ENCODE measurements around the gene LANCL3.
"Not testable (repeated sequence)": the region's sequence is repeated elsewhere in the genome, so short reads cannot be mapped to it uniquely, and the experiment has no call there.

Gene LANCL3

DNA sequence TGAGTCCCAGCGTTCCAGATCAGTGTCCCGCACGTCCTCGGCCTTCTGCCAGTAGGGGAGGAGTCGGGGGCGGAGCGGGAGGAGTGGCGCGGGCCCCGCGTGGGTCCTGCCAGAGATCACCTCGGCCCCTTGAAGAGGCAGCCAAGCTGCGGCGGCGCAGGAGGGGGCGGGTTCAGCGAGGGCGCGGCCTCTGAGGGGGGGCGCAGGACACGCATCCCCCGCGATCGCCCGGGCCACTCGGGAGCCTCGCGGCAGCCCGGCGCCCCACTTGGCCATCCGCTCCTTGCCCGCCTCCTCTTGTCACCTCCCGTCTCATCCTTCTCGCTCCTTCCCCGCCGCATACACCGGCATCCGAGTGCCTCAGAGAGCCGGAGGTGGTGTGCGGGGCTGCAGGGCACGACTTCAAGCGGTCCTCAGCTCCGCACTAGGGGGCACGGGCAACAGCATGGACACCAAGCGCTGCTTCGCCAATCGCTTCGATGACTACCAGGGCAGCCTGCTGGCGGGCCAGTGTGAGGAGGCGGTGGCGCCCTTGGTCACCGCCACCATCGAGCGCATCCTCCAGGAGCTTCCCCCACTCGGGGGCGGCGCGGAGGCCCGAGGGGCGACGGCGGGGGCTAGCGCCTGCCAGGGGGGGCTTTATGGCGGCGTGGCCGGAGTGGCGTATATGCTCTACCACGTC is at the start of gene LANCL3:
Gene LANCL3, plus strand, starts transcription at position 236 of the 682 bp plus-strand sequence. Its CDS starts 210 bp downstream, at position 446.
- DNase-seq, result peak in 6 of 56 donors; percentile 0 to 22 (median 5)

DNA sequence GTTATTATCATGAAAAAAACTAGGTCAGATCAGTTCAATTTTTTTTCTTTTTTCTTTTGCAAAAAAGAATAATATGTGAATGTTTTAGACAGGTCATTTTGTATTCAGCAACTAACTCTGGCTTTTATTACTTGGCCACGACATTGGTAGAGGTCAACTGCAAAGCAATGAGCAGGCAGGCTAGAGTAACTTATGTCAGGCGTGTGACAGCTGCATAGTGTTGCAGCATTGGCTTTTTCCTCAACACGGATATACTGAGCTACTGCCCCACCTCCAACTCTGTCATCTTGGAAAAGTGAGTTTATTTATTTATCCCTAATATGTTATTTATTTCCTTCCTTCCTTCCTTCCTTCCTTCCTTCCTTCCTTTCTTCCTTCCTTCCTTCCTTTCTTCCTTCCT is 47.8 kb upstream of the LANCL3 start:
- DNase-seq, result not testable (repeated sequence)

DNA sequence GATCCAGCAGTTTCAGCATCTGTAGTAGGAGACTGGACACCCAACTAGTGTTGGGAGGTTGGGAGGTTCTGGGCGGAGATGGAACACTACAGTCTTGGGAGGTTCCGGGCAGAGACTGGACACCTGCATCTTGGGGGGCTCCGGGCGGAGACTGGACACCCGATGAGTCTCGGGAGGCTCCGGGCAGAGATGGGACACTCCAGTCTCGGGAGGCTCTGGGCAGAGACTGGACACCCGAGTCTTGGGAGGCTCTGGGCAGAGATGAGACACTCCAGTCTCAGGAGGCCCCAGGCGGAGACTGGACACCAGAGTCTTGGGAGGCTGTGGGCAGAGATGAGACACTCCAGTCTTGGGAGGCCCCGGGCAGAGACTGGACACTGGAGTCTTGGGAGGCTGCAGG is 29.5 kb upstream of the LANCL3 start:
- no peak for DNase-seq

DNA sequence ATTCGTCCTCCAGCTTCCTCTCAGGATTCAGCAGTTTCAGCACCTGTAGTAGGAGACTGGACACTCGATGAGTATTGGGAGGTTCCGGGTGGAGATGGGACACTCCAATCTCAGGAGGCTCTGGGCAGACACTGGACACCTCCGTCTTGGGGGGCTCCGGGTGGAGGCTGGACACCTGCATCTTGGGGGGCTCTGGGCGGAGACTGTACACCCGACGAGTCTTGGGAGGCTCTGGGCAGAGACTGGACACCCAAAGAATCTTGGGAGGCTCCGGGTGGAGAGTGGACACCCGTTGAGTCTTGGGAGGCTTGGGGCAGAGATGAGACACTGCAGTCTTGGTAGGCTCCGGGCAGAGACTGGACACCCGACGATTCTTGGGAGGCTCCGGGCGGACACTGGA is 28.7 kb upstream of the LANCL3 start:
- DNase-seq, result no peak

DNA sequence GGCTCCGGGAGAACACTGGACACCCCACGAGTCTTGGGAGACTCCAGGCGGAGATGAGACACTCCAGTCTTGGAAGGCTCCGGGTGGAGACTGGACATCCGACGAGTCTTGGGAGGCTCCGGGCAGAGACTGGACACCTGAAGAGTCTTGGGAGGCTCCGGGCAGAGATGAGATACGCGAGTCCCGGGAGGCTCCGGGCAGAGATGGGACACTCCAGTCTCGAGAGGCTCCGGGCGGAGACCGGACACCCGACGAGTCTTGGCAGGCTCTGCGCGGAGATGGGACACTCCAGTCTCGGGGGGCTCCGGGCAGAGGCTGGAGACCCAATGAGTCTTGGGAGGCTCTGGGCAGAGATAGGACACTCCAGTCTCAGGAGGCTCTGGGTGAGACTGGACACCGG is 28.1 kb upstream of the LANCL3 start:
- no peak for DNase-seq

DNA sequence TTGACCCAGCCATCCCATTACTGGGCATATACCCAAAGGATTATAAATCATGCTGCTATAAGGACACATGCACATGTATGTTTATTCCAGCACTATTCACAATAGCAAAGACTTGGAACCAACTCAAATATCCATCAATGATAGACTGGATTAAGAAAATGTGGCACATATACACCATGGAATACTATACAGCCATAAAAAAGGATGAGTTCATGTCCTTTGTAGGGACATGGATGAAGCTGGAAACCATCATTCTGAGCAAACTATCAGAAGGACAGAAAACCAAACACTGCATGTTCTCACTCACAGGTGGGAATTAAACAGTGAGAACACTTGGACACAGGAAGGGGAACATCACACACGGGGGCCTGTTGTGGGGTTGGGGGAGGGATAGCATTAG is 26.9 kb upstream of the LANCL3 start:
- not testable (repeated sequence) for DNase-seq

DNA sequence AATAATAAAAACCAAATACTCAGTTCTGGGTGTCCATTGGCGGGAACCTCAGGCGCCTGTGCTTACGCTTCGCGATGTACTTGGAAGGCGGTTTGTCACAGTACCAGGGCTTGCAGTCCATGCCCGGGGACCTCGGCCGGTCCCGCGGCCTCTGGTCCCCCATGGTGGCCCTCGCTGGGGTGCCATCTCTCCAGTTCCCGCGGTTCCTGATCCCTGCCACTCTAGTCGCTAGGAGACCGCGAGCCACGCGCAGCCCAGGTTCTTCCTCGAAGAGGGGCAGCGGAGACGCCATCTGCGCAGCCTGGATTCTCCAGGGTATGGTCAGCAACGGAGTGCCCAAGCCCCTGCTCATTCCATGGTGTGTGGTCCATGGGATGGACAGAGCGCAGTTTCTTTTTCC is 26.4 kb upstream of the LANCL3 start:
- peak in 1 of 56 donors; percentile 1 for DNase-seq

DNA sequence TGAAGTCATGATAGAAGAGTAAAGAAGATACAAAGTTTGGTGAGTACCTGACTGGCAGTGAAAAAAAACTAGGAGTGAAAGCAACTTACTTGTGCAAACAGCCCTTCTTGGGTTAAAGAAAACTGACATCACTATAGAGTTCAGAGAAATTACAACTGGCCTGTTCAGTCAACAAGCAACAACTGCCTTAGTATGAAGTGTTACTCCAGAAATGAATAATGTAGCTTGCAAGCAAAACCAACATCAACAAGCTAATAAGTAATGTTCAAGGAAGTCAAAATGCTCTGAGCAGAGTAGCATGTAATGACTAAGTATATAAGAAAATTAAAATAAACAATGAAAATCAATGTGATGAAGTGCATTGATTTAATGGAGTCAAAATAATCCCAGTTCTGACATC is 21.8 kb upstream of the LANCL3 start:
- not testable (repeated sequence) for DNase-seq

DNA sequence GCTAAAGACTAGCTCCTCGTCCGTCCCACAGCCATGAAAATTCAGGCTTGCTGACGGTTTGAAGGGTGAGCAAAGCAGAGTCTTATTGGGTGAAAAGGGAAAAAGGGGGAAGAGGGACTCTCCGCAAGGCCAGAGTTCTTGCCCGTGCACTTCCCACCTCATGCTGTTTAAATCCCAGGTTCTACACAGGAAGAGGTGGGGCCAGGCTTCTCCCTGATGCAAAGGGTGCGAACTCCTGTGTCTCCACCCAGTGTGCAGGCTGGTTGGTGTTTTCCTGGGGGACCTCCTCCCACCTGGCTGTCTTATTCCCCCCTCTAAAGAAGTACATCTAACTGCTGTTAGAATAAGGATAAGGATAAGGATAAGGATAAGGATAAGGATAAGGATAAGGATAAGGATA is 18.0 kb upstream of the LANCL3 start:
- no peak for DNase-seq

DNA sequence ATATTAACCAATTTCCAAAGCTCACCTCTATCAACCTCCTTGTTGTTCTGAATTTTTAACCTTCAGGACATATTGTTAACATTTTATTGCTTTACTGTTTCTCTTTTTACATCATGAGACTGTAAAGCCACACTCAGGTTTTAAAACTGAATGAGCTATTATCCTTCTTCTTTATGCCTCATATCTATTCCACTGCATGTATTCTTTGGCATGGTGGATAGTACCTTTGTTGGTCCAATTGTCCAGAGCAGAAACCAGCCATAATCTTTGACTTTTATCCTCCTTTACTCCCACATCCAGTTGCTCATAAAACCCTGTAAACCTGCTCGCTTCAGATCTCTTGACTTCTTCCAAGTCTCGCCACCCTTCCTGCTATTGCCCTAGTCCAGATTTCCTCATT is 6.2 kb upstream of the LANCL3 start:
- not testable (repeated sequence) for DNase-seq

DNA sequence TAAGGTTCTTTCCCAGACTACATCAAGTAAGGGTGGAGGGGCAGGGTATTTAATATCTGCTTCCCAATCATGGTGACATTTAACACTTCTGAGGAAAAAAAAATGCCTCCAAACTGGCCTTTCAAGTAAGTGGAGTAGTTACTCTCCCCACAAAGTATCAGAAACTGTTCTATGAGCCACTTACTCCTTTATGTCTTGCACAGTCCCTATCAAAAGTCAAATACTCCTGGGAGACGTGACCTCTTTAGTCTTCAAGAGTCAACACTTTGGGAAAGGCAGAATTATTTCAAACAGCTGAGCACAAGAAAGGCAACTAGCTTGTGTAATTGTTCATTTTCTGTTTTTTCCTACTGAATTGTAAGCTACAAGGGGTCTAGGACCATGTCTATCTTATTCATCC is 1.1 kb upstream of the LANCL3 start:
- DNase-seq, result not testable (repeated sequence)

DNA sequence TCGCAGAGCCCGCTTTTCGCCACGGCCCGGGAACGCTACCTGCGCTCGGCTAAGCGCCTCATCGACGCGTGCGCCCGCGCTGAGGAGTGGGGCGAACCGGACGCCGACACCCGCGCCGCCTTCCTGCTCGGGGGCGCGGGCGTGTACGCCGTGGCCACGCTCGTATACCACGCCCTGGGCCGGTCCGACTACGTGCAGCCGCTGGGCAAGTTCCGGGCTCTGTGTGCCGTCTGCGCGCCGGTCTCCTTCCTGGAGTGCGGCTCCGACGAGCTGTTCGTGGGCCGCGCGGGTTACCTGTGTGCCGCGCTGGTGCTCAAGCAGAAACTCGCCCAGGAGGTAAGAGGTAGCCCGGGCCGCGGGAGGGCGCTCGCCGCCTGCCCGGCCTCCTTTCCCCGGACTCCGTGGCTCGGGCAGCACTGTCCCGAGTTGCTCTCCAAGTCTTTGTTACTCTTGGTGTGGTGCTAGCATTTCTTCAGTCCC is 687 bp downstream of the LANCL3 start:
- peak in 4 of 56 donors; percentile 0 to 13 (median 7) for DNase-seq

DNA sequence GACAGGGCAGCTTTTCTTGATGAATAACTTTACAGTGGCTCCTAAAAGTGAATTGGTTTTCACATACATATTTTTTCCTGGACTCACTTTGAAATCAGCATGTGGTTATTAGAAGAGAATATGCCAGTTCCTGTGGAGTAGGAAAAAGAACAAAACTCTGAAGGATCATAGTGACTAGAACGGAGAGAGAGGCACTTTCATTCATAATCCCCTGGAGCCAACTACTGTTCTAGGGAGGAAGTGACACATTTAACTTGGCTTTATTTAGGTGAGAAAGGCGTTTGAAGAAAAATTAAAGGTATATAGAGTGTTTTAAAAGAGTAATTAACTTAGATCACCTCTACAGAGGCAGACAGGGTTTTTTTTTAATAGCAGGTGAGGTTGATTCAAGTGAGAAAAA is 1.7 kb downstream of the LANCL3 start:
- not testable (repeated sequence) for DNase-seq

DNA sequence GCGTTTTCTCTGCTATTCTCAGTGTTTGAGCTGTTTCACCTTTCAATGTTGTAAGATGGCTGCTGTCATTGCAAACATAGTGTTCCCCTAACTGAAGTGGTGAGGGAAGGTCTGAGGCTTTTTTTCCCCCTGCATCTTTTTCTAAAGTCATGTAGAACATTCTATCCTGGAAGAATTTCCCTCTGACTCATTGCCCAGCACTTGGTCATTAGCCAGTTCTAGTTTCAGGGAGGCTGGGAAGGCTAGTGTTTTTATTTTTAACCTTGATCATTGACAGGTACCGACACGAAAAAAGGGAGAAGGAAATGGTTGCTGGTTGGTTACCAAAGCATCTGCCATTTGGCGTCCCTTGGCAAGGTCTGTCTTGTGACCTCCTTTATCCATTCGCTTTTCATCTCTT is 6.6 kb downstream of the LANCL3 start:
- no peak for DNase-seq

DNA sequence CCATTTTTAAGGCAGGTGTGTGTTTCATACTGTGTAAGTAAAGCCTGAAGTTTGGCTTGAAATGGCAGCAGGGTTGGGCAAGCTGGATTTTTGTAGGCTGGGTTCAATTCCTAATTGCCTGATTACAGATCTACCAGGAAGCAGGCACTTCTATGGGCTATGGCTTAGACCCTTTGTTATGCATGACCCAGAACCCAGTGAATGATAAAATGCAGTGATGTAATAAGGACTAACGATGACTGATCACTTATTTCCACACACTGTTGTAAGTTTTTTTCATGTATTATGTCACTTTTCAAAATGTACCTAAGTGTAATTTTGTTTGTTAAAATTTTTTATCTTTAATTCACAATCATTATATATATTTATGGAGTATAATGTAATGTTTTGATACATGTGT is 8.6 kb downstream of the LANCL3 start:
- no peak for DNase-seq

DNA sequence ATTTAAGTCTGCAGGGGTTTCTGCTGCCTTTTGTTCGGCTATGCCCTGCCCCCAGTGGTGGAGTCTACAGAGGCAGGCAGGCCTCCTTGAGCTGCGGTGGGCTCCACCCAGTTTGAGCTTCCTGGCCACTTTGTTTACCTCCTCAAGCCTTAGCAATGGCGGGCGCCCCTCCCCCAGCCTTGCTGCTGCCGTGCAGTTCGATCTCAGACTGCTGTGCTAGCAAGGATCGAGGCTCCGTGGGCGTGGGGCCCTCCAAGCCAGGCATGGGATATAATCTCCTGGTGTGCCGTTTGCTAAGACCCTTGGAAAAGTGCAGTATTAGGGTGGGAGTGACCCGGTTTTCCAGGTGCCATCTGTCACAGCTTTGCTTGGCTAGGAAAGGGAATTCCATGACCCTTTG is 15.9 kb downstream of the LANCL3 start:
- DNase-seq, result not testable (repeated sequence)

DNA sequence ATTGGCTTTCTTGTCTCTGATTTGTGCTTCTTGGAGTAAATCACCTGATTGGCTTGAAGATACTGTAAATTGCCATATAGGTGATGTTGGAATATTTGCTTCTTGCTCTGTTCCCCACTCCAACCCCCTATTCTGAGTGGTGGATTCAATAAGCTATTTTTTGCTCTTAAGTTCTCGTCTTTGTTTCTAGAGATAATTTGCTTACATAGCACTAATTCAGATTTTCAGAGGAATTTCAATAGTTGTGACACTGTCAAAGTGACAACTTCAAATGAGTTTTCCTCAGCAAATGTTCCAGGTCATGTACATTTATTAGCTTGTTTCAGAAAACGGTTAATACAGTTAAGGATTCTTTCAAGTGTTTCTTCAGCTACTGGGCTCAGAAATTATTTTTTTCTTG is 18.6 kb downstream of the LANCL3 start:
- no peak for DNase-seq

DNA sequence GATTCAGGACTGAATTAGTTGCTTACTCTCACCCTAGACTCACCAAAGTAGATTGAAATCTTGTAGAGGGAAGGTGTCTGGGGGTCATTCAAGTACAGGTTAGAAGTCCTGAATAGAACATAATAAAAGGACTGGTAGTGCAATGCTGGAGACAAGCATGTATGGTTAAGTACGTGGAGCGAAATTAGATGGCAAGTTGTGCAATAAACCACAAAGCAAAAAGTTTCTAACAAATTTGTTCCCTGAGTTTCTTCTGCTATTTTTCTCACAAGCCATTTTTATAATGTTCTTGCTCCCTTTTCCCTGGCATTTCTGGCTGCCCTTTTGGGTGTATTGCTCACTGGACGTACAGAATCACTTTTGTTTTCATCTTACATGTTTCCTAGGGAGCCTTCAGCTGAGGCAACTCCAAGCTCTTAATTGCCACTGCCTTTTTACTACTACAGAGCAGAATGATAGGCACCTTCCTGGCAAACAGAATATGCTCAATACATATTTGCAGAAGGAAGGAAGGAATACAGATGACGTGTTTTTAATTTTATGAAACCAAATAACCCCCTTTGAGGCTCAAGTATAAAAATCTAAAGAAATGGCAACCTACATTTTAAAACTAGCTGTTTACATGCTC is 23.4 kb downstream of the LANCL3 start:
- no peak for DNase-seq

DNA sequence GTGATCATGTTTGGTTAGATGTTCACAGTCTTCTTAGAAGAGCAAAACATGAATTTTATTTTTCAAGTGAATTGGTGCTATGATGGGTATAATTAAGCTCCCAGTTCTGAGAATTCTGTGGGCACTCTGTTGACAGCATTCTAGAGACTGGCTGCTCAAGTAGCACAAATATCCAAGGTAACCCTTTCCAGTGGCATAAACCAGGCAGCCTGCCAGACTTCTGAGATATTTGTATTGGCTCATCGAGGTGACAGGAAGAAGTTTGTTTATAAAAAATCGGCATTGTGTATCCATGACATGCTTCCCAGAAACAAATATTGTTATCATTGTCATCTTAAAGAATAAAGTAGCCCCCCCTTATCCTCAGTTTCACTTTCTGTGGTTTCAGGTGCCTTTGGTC is 28.3 kb downstream of the LANCL3 start:
- DNase-seq, result no peak

DNA sequence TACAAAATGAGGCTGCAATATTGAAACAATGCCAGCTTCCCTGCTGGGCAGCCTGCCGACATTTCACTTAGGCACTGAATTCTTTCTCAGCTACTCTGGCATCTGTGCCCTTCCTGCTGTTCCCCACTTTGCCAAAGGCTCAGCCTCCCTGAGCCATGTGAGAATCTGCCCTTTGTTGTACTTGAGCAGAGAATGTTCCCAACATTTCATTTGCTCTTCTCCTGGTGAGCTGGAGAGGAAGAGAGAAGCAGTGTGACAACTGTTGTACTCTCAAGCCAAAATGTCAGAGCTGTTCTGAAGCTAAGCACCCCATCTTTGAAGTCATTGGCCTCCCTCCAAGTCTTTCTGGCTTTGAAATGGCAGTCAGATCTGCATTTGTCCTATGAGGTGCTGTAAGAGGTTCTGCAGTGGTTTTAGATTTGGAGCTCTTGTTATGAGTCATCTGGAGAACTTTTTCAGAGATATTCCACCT is 32.5 kb downstream of the LANCL3 start:
- DNase-seq, result no peak

DNA sequence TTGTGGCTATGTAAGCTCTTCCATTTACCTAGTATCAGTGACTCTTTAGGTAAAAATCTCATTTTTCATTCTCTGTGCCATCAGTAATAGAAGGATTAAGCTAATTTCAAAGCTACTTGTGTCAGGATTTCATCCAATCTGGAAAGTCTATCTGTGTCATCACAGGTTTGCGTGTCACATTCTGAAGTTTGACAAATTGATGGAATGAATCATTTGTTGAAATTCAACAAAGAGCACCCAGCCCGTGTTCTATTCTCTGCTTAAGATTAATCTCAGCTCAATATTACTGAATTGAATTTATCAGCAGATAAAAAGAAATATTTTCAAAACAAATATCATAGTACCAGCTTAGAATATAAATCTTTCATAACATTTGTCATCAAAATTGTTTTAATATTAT is 35.8 kb downstream of the LANCL3 start:
- DNase-seq, result no peak

DNA sequence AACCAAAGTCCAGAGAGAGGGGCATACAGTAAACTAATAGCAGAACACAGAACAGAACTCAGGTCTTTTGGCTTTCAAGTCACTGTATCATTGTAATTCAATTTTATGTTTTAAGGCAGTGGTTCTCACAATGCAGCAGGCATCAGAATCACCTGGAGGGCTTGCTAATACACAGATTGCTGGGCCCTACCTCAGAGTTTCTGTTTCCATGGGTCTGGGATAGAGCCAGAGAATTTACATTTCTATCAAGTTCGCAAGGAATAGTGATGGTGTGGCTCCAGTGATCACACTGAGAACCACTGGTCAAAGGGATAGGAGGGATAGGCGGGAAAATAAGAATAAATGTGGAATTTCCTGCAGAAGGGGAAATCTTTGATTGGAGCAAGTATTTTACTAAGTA is 36.7 kb downstream of the LANCL3 start:
- DNase-seq, result no peak

DNA sequence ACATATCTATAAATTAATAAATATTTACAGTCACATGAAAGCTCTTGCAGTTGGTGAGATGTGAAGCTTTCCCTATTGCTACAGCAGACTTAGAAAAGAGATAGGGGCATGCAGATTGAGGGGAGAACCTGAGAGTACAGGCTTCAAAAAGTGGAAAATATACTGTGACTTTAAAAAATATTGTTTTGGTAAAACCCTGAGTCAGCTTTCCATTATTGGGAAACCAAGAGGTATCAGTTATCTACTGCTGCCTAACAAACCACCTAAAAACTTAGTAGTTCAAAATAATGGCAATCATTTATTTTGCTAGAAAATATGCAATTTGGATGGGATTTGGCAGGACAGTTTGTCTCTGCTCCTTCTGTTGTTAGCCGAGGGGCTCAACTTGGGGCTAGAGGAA is 38.3 kb downstream of the LANCL3 start:
- DNase-seq, result no peak
